Spleen (tissue), 11 donors: Measurements from ENCODE around the gene LCA5. TPM values are rescaled to one million over a fixed set of nuclear protein-coding genes. Genes with fewer than 3 reads are reported as not detected.

Source experiments
- DNase-seq: peaks from one replicate; pipeline ENCODE4 v3.0.0-alpha.2; 2020
- H3K27ac ChIP-seq, 8 donors: fragments of 200-600 bp; sonication (generic) in 7 of 8; 1 replicate in 4 of 8; 2 replicates in 4 of 8; pipeline versions ENCODE4 v1.5.0 to v1.8.0; 2016 to 2021; ENCODE audit warnings: inconsistent platforms in 4 of 8, mild to moderate bottlenecking in 4 of 8, moderate library complexity in 1 of 8
- H3K27me3 ChIP-seq, 7 donors: fragments of 200-600 bp; sonication (generic) in 6 of 7; replicated peaks in 1 of 7; 1 replicate in 4 of 7; 2 replicates in 3 of 7; pipeline versions ENCODE4 v1.5.0 to v1.8.0; 2016 to 2021; ENCODE audit warnings: inconsistent platforms in 3 of 7, mild to moderate bottlenecking in 1 of 7
- H3K36me3 ChIP-seq, 6 donors: fragments of 200-600 bp; sonication (generic) in 5 of 6; 1 replicate in 4 of 6; 2 replicates in 2 of 6; pipeline versions ENCODE4 v1.5.0 to v1.8.0; 2016 to 2021; ENCODE audit warnings: inconsistent platforms in 2 of 6
- H3K4me1 ChIP-seq, 6 donors: fragments of 200-600 bp; sonication (generic) in 5 of 6; 1 replicate in 3 of 6; 2 replicates in 3 of 6; pipeline versions ENCODE4 v1.5.0 to v1.8.0; 2016 to 2021; ENCODE audit warnings: inconsistent platforms in 3 of 6
- H3K4me3 ChIP-seq, 8 donors: fragments of 200-600 bp; sonication (generic) in 7 of 8; 1 replicate in 4 of 8; 2 replicates in 4 of 8; pipeline versions ENCODE4 v1.5.0 to v1.8.0; 2016 to 2021; ENCODE audit warnings: inconsistent platforms in 4 of 8, mild to moderate bottlenecking in 4 of 8, moderate library complexity in 2 of 8
- H3K9me3 ChIP-seq, 8 donors: fragments of 200-600 bp; sonication (generic) in 7 of 8; 1 replicate in 4 of 8; 2 replicates in 4 of 8; pipeline versions ENCODE4 v1.5.0 to v1.8.0; 2016 to 2021; ENCODE audit warnings: inconsistent platforms in 4 of 8
- CTCF ChIP-seq, 11 experiments: fragments of 200-600 bp in 7 of 11; fragments of 450-650 bp in 4 of 11; sonication (generic) in 4 of 11; IDR thresholded peaks in 8 of 11; conservative IDR thresholded peaks in 3 of 11; 1 replicate in 7 of 11; 2 replicates in 4 of 11; pipeline versions ENCODE4 v1.4.0 to v1.8.0; 2016 to 2021; ENCODE audit warnings: antibody characterized with exemption in 11 of 11, inconsistent platforms in 4 of 11, mild to moderate bottlenecking in 1 of 11
- POLR2A ChIP-seq, 3 donors: fragments of 450-650 bp; IDR thresholded peaks; one replicate each; pipeline ENCODE4 v1.5.1; 2017; ENCODE audit warnings: antibody characterized with exemption in 3 of 3, mild to moderate bottlenecking in 1 of 3
- POLR2AphosphoS5 ChIP-seq, 3 donors: sonication (generic); formaldehyde crosslinking; IDR thresholded peaks; one replicate each; pipeline ENCODE4 v1.5.1; 2017; ENCODE audit warnings: antibody characterized with exemption in 3 of 3
- intact Hi-C: fragments of 100-400 bp; cut with DNase I; formaldehyde crosslinking; loops from one replicate; pipeline ENCODE4 v1.15.0; 2023; ENCODE audit warnings: low total_unique reads
- polyA plus RNA-seq, 3 donors: library from polyadenylated mRNA; stranded (reverse); fragments of 200-250 nt; gene quantifications; one replicate each; pipeline ENCODE4 v1.2.1, GENCODE V29; 2013
- small RNA-seq, 4 donors: library from RNA; depleted of rRNA; stranded (forward); fragments of <200 nt; gene quantifications; one replicate each; pipeline ENCODE3, GENCODE V24; 2016
- total RNA-seq, 7 donors: library from RNA; depleted of rRNA in 3 of 7; stranded (reverse); fragments of >200 nt in 3 of 7; fragmentation: NEBNext Ultra II Directional in 4 of 7; extraction: Animal tissue kit (Norgen Biotek cat#: 25700) in 4 of 7; gene quantifications; one replicate each; pipeline versions ENCODE4 v1.1.0 to v1.2.1, GENCODE V29; 2016 to 2021
- donor health status: healthy with polysubstance abuse.
- donor health status: DM: no; HTN: no; CAD: no; lungs with moderate emphysema.
- donor health status: DM: no; HTN: no; CAD: no.
- donor health status: Bipolar disorder and iron deficiency.
- donor health status: healthy.
- donor health status: DM: no; HTN: no; CAD: no.
- donor health status: DM: yes; HTN: yes; CAD: no.

The LCA5 gene
- total and polyA plus RNA-seq, 10 donors: 0.43 to 3.5 (median 2.1) TPM

- DNase-seq: no peak
- no peak for TF ChIP-seq POLR2AphosphoS5 (IDR thresholded peaks at IDR 0.05)
- TF ChIP-seq CTCF (IDR thresholded peaks at IDR 0.05 in 8 of 11, conservative IDR thresholded peaks at IDR 0.05 in 3 of 11): no peak
- no peak for TF ChIP-seq POLR2A (IDR thresholded peaks at IDR 0.05)
- no peaks in the 10 kb centered on the region for H3K36me3 ChIP-seq
Measured at GRCh38 chr6:79435746-79436145, 101.5 kb downstream of the LCA5 start.

More at GRCh38 chr6:79435746-79436145, 101.5 kb downstream of the LCA5 start:
- Histone ChIP-seq H3K27ac (no peak overlapping the region), H3K27me3 (no peaks in the 10 kb centered on the region), H3K4me1 (no peaks in the 10 kb centered on the region), H3K9me3 (no peaks in the 10 kb centered on the region), H3K4me3 (no peak overlapping the region)
- intact Hi-C loops: no loop called here

Small RNA genes within 50 kb of the gene (small RNA-seq; reads per million reads assigned to genes)
- 0 reads per million in 4 donors for gene DBIP1

Other genes with a start within 250 kb of the LCA5 start
- gene SH3BGRL2, start 93.9 kb upstream of the LCA5 start, total RNA-seq: 10 to 100 TPM in 5 of 7 donors, 1 to 10 TPM in 2; 9.4 to 24.6 (median 12.8) TPM
- gene SH3BGRL2, start 93.9 kb upstream of the LCA5 start, polyA plus RNA-seq: 1 to 10 TPM; 1.8 to 3.8 (median 2.2) TPM